ENCODE results near the gene LDLRAD4. TPM values are rescaled to one million over a fixed set of nuclear protein-coding genes. Genes with fewer than 3 reads are reported as not detected.
A peak's percentile ranks its signal among the peaks of the same experiment; 100 is the strongest.

LDLRAD4 gene
- total RNA-seq, 4 donors from 2014 or later, result 14.0 to 36.9 (median 29.3) TPM

- H3K4me3 ChIP-seq, result no peak overlapping the region
- no peak for DNase-seq (ENCODE audit: low spot score in 2 of 2)
- no peak overlapping the region for H3K27ac ChIP-seq
- H3K9me3 ChIP-seq, result no peaks in the 10 kb centered on the region
- TF ChIP-seq EP300 (IDR thresholded peaks at IDR 0.05) (no peak), CTCF (IDR thresholded peaks at IDR 0.05) (no peak), POLR2A (IDR thresholded peaks at IDR 0.05) (no peak)
- WGBS, 2 donors, result 77 to 87% methylated on average over 4 of the region's 4 CpGs
- H3K36me3 ChIP-seq, result no peaks in the 10 kb centered on the region
- no peaks in the 10 kb centered on the region for H3K27me3 ChIP-seq
- H3K4me1 ChIP-seq, result peaks cover 0 to 18% (median 9%) of the 10 kb centered on the region in 4 donors
Observed at GRCh38 chr18:13534631-13535030, 316.1 kb downstream of the LDLRAD4 start.

GRCh38 chr18:13536578-13536977 lies 318.0 kb downstream of the LDLRAD4 start:
- peaks cover 0 to 24% (median 10%) of the 10 kb centered on the region in 4 donors for H3K4me1 ChIP-seq
- H3K36me3 ChIP-seq, result no peaks in the 10 kb centered on the region
- no peak overlapping the region for H3K27ac ChIP-seq
- H3K4me3 ChIP-seq, result no peak overlapping the region
- TF ChIP-seq POLR2A (IDR thresholded peaks at IDR 0.05), result no peak
- no peak for TF ChIP-seq CTCF (IDR thresholded peaks at IDR 0.05)
- no peak for TF ChIP-seq EP300 (IDR thresholded peaks at IDR 0.05)
- no peak for DNase-seq (ENCODE audit: low spot score in 2 of 2)
- H3K27me3 ChIP-seq, result no peaks in the 10 kb centered on the region
- H3K9me3 ChIP-seq, result no peaks in the 10 kb centered on the region

GRCh38 chr18:13537022-13537780 lies 318.6 kb downstream of the LDLRAD4 start:
- Histone ChIP-seq H3K27me3 (no peaks in the 10 kb centered on the region), H3K4me3 (no peak overlapping the region), H3K9me3 (no peaks in the 10 kb centered on the region), H3K36me3 (no peaks in the 10 kb centered on the region), H3K4me1 (peaks cover 0 to 24% (median 10%) of the 10 kb centered on the region in 4 donors), H3K27ac (no peak overlapping the region)
- TF ChIP-seq CTCF (IDR thresholded peaks at IDR 0.05) (no peak), EP300 (IDR thresholded peaks at IDR 0.05) (no peak), POLR2A (IDR thresholded peaks at IDR 0.05) (no peak)
- whole genome bisulfite sequencing, 2 donors, result 95 to 98% methylated on average over 7 of the region's 7 CpGs
- DNase-seq (ENCODE audit: low spot score in 2 of 2), result no peak

GRCh38 chr18:13538630-13539029 lies 320.1 kb downstream of the LDLRAD4 start:
- Histone ChIP-seq H3K4me3 (no peak overlapping the region), H3K27me3 (no peaks in the 10 kb centered on the region), H3K9me3 (no peaks in the 10 kb centered on the region), H3K27ac (peak overlapping the region in 3 of 4 donors; percentile 7 to 75 (median 32)), H3K36me3 (no peaks in the 10 kb centered on the region), H3K4me1 (peaks cover 0 to 24% (median 10%) of the 10 kb centered on the region in 4 donors)
- WGBS, 2 donors, result 47 to 52% methylated on average over 2 of the region's 2 CpGs
- no peak for DNase-seq (ENCODE audit: low spot score in 2 of 2)
- TF ChIP-seq CTCF (IDR thresholded peaks at IDR 0.05) (no peak), EP300 (IDR thresholded peaks at IDR 0.05) (no peak), POLR2A (IDR thresholded peaks at IDR 0.05) (no peak)

- H3K4me1 ChIP-seq, result peaks cover 0 to 24% (median 10%) of the 10 kb centered on the region in 4 donors
- peak in 1 of 2 donors; percentile 45 for DNase-seq (ENCODE audit: low spot score in 2 of 2)
- TF ChIP-seq POLR2A (IDR thresholded peaks at IDR 0.05), result no peak
- TF ChIP-seq EP300 (IDR thresholded peaks at IDR 0.05), result peak; percentile 70 to 74
- TF ChIP-seq CTCF (IDR thresholded peaks at IDR 0.05), result no peak
- H3K36me3 ChIP-seq, result no peaks in the 10 kb centered on the region
- peak overlapping the region in 3 of 4 donors; percentile 7 to 75 (median 46) for H3K27ac ChIP-seq
- WGBS, 2 donors, result 41 to 48% methylated on average over 6 of the region's 6 CpGs
- no peaks in the 10 kb centered on the region for H3K27me3 ChIP-seq
- no peaks in the 10 kb centered on the region for H3K9me3 ChIP-seq
- no peak overlapping the region for H3K4me3 ChIP-seq
Observed at GRCh38 chr18:13539050-13539449, 320.5 kb downstream of the LDLRAD4 start.

Measured in tibial nerve (tissue), 4 donors.